Activated T-helper 1 cell treated with Interleukin-2 at 50 U/mL for 16 hours (primary cell): ENCODE data around the gene CRBN.

Experiments used
- DNase-seq: peaks from one replicate; pipeline ENCODE4 v3.0.0-alpha.2; 2020; ENCODE audit warnings: low read depth

The CRBN gene

DNA sequence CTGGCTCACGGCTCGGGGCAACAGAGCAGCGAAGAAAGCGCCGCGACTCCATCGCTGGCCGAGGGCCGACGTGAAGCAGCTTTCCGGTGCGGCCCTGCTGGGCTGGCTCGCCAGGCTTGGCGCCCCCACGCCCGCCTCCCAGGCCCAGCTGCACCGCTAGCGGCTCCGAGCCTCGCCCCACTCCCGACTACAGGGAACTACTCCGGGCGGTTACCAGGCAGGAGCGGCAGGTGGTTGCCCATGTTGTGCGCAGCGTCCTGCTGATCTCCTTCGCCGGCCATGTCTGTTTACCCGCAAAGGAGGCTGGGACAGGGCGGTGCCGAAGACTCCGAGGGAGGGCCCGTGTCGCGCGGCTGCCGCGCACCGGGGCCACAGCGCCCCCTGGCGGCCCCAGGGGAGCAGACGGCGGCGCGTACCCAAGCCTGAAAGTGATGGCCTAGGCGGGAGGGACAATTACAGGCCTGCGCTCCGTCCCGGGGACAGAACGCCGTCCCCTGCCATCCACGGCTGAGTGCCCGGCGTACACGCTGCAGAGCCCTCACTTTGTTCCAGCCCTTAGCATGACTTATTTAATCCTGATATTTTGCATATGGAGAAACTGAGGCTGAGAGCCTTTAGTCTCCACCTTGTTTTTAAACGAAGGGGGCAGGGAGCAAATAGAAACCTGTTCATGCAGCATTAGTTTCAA lies at the start of gene CRBN:
Gene CRBN (minus strand): TSS at position 285 of the 688 bp plus-strand sequence. CDS start 4 bp downstream, at position 281.
- peak; percentile 84 for DNase-seq

DNA sequence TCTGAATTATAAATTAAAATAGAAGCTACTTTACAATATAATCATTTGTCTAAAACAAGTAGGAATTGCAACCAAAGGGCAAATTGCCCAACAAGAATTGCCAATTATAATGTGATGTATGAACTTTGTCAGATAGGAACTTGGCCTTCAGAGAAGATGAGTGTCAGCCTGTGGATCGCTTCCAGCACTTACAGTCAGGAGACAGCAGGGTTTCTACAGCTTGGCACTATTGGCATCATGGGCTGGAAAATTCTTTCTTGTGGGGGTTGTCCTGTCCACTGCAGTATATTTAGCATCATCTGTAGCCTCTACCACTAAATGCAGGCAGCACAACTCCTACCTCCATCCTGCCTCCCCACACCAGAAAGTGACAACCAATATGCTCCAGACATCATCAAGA lies 48.1 kb upstream of the CRBN start:
- no peak for DNase-seq

DNA sequence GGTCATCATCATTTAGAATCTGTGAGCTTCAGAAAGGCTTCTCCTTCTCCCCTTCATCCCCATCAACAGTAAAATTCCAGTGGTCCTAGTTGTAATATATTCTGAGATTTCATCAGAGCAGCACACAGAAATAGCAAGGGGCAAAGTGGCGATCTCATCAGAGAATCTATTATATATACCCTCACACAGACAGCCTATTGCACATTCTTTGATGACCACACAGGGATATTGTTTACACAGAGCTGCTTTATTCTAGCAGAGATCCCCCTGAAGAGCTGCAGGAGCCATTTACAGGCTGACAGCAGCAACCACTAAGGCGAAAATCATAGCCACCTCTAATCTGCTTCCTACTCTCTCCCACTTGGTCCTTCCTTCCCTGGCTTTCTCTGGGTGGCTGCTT lies 42.0 kb upstream of the CRBN start:
- no peak for DNase-seq

DNA sequence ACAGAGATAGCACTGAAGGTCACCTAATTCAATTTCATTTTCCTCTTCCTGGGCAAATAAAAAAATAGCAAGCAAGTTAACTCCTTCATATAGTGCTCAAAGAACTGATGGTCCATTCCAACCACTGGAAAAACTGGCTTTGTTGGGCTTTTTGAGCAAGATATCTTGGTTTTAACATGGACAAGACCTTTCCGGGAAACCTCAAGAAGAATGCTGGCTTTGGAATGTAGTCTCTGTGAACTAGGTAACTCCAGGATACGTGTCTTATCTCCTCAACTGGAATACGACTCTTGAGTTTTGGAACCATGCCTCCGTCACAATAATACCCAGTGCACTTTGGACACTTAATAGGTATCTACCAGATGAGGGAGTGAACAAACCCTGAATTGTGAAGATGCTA lies 36.9 kb upstream of the CRBN start:
- no peak for DNase-seq

DNA sequence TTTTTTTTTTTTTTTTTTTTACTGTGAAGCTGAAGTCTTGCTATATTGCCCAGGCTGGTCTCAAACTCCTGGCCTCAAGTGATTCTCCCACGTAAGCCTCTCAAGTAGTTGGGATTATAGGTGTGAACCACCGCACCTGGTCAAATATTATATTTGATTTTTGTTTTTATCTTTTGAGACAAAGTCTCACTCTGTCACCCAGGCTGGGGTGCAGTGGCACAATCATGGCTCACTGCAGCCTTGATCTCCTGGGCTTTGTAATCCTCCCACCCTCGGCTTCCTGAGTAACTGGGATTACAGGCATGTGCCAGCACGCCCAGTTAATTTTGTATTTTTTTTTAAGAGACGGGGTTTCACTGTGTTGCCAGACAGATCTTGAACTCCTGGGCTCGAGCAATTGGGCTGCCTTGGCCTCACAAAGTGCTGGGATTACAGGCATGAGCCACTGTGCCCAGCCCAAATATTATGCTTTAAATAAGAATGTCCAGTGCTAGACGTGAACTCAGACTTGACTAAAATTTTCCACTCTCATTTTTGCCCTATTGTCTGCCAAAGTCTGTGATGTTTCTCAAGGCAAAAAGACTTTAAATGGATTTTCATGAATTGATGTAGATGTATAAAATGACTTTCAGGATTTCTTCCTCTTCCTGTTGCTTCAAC lies 33.4 kb upstream of the CRBN start:
- no peak for DNase-seq

DNA sequence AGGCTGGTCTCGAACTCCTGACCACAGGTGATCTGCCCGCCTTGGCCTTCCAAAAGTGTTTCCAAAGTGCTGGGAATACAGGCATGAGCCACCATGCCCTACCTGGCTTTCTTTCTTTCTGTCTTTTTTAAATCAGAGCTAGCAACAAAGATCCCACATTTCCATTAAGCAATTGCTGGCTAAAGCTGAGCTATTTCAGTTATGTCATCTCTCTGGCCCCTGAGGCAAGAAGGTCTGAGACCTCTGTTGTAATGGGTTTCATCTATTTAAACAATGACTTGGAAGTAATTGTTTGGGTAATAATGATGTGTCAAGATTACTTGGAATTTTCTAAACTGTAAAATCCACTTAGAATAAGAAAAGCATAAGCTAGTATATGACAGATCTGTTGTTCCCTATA lies 30.2 kb upstream of the CRBN start:
- no peak for DNase-seq

DNA sequence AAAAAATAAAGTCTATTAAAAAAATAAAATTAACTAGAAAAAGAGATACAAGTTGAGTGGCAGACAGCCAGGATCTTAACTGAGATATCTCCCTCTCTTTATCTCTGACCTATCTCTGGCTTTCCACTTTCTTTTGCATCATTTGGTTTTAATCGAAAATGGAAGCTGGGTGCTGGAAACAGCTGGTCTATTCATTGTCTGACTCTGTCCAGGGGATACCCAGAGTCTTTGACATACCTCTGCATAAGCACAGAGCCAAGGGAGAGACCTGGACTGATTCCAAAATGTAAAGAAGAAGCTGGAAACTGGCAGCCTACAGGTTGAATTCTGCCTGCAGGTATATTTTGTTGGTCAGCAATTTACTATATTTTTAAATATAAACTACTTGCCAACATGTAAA lies 29.6 kb upstream of the CRBN start:
- no peak for DNase-seq

DNA sequence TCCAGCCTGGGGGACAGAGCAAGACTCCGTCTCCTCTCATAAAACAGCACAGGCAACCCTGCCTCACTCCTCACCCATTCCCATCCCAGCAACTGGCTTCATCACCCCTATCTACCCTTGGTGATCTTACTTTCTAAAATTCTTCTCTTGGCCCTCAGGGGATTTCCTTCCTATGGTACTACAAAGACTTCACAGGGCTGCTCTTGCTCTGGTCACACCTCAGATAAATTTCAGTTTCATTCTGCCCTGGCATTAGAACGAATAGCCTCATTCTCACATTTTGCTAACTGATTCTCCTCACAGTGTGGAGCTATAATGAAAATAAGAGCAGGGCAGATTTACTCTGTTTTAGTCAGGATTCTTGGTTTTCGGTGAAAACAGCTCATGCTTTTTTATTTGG lies 22.1 kb upstream of the CRBN start:
- DNase-seq = no peak

DNA sequence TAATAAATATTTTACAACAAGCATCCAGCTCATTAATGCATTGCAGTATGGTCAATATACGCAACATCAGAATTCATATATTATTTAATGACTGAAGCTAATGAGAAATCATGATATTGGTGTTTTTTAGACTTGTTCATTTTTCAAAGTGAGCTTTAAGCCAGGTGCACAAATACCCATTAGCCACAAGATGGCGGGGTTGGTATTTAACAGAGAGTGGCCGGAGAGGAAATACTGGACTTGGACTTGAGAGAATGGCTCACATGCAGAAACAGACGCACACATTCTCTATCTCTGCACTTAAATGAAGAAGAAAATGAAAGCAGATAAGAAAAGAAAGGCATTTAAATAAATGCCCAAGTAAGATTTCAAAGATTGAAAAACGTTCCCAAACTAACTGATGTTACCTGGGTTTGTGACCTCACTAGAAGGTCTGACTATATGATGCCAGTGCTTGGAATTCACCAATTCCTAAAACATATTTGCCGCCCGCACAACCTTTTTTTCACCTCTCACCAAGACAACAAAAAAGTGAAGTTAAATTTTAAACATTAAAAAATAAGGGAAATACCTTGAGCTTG lies 21.2 kb upstream of the CRBN start:
- no peak for DNase-seq

DNA sequence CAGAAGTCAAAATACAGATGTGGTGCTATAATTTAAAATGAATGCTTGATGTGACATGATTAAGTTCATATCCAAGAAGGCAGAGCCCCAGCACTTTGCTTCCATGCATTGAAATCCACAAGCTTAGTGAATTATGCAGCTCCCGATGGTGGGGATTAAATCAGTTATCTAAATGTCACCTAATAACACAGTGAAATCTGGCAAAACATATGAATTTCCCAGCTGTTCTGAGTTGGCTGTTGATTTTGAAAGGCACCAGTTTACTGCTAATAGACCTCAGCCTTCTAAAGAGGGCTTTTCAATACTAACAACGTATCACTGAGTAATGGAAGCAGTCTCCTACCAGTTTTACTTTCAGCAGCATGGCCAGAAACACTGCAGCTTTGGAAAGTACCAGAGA lies 19.8 kb upstream of the CRBN start:
- no peak for DNase-seq

DNA sequence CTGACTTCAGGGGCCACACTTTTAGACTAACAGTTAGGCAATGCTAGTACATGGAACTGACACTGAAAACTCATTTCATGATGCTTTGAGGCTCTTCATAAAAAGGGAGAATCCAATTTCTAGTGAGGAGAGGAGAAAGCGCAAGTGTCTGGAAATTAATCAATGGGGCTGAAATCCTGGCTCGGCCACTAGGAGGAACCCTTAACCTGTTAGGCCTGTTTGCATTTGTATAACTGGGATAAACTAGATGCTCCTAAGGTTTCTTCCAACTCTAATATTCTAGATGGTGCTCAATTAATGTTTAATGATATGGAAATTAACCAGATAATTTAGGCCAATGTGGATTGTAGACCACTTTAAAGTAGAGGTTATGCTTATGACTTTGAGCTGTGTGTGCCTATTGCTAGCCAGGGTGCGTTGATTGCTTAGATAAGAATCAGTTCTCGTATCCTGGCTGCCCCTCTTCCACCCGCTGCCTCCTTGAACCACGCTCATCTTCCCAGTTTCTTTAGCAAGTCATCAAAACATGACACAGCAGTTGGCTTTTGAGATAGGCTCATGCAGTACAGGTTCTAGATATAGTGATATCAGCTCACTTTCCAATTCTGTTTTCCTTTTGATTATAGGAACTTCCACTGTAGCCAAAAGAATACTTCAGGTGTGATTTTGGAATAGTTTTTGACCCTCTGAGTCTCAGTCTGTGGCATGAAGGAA lies 16.8 kb upstream of the CRBN start:
- no peak for DNase-seq

DNA sequence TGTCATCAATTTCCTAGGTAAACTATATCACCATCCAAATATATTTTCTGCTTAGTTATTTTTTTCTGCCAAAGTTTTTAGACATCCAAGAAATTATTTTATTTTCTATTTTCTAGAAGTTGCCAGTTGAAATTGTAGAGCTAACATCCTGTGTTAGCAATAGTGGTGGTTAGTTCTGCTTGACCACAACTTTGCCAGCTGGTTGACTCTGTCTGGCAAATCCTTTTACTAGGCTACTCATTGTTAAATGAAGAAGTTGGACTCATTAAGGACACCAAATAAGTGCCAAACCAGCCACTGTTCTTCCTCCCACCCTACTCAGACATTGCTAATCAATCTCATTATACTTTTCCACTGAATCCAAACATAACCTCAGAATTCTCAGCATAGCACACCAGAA lies 15.4 kb upstream of the CRBN start:
- no peak for DNase-seq

DNA sequence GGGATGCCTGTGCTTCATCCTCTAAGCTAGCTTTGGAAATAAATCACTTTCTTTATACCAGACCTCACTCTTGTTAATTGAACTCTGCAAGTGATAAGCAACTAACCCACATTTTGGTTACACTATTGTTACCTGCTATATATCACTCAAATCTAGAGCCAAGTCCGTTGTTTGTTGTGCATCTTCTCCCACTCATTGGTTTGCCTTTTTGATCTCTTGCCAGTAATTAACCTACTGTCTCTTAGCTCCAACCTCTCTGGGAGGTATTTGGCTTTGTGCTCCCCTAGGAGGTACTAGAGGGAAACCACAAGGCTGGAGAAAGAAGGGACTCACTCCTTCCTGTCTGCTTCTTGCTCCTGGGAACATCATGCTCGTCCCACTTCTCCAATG lies 12.8 kb upstream of the CRBN start:
- DNase-seq = no peak

DNA sequence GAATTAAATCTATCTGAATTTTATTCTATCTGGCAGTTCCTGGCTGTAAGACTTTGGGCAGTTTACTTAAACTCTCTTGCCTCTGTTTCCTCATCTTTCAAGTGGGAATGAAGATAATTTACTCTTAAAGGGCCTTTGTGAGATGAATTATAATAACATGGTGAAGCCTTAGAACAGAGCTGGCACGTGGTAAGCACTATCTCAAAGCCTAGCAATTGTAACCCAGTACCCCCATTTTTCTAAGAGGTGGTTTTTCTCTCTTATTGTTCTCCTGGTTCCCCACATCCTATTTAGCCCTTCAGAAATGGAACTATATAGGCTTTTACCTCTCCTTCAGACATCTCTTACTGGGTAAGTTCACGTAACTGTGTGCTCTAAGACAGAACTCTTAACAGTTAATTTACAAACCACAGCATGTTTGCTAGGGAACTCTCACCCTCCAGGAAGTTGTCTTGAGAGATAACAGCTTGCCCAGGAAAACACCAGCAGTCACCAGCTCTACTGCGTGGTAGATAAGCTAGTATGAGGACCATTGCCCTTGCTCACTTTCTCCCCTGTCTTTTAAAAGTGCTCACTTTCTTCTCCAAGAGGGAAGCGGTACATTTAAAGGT lies 12.3 kb upstream of the CRBN start:
- DNase-seq = no peak

DNA sequence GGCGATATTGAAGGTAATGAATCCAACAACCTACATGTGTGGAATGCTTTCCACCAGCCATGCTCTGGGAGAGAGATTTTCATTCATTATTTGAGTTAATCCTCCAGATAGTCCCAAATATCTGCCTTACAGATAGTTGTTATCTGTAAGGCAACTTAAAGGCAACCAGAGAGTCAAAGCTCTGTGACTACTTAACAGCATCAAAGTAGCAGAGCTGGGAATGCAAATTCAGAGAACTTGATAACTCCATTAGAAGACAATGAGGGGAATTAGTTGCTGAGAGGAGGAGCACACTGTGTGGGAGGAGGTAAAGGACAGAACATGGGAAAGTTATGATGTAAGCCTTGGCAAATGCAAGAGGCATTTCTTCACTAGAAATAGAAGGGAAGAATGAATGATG lies 10.5 kb upstream of the CRBN start:
- no peak for DNase-seq

DNA sequence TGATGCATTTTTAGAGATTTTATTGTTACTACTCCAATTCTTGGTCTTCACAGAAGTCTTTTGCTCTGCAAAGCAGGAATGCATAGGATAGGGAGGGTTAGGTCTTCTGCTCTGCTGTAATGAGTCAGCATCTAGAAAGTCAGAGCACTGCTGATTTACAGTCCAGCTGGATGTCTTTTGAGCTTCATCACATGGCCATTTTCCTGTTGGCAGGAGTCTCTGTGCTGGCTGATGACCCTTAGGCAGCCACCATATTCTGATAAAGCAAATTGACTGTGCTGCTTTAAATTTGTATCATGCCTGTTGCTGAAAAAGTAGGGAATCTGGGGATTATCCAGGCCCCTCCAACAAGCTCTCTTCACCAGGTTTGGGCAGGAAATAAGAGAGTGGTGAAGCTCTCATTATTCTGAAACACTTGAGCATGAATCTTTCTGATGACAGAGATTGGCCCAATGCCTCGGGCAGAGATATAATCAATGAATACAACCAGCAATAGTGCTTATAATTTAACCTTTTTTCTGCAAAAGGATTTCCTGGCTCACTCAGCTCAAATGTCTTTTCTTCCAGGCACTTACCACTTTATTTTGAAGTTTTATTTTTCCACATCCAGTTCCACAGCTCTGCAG lies 9.7 kb upstream of the CRBN start:
- DNase-seq = no peak

DNA sequence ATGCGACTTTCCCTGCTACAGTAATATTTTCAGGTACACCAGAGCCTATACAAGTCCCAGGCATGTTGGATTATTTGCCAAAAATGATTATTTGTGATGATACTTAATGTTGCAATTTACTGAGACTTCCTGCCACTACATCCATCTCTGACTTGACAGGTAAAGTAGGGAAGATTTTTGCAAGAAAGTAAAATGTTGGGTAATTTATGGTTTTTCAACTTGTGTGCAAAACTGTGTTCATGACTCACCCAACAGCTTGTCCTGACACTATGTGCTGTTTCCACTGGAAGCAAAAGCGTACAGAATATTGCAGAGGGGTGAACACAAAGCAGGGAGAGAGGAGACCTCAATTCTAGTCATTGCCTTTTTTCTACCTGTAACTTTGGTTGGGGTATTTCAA lies 5.4 kb upstream of the CRBN start:
- no peak for DNase-seq

DNA sequence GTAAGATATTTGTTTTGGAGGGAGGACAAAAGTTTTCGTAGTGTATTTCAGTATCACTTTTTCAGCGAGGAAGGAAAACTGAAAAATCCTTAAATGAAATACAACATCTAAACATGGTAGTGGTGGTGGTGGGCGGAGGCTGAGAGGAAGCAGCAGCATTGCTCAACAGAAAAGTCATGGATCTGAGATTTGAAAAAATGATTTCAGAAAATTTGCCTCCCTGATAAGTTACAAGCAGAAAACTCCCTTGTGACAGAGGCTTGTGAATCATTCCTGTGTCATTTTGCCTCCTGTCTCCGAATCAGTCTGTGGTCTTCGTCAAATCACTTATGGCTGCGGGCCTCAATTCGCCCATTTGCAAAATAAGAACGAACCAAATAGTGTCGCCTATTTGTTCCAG lies 965 bp upstream of the CRBN start:
- no peak for DNase-seq

DNA sequence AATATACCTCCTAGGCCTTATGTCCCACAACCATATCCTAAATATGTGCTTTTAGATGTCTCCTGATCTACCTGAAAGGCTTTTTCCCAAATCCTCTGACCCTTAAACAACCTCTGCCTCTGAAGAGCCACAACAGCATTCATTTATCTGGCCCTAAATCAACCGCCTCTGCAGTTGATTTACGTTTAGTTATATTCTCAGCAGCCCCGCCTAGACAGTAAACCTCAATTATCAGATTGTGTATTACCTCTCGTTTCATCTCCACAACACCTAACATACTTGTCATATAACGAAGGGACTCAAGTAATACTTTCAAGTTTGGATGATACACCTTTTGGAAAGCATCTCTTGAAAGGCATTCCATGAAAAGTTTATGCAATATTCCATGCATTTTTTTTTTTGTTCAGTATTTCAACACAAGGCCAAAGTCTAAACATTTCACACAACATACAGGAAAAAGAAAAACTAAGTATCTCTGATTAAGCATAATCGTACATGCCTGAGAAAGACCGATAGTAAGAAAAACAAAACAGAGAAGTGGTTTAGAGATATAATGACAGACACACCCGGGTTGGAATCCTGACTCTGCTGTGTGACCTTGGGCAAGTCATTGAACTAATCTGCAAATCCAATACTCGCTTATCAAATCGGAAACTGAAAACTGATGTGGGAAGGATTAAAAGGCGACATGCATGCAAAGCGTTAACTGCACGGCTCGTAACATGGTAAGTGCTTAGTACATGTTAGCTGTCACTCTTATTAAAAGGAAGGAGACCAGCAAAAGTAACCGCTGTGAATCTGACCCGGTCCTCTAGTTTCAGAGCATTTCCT lies 778 bp downstream of the CRBN start:
- DNase-seq = no peak

DNA sequence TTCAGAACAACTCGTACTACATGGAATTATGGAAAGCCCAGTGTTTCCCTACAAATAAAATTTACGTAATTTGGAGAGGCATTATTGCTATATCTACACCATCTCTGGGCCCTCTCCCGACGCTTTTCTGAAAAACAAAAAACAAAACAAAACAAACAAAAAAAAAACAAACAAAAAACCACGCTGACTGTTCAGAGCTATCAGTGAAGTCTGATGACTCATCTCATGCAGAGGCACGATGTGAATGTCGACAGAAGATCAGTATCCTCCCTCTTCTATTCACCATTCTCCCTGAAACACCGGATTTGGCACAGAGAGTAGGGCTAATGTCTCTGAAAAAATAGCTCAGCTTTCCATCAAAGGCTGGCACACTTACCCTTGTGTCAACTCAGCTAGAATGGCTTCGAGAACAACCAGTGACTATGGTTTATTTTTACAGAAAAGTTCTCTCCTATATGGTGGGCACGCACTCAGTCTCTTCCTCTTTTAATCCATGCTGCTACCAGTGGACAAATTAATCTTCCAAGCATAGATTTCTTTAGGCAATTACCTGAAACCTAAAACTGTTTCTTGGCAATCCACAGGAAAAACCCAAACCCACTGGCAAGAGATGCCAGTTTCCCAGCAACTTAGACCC lies 1.5 kb downstream of the CRBN start:
- no peak for DNase-seq

DNA sequence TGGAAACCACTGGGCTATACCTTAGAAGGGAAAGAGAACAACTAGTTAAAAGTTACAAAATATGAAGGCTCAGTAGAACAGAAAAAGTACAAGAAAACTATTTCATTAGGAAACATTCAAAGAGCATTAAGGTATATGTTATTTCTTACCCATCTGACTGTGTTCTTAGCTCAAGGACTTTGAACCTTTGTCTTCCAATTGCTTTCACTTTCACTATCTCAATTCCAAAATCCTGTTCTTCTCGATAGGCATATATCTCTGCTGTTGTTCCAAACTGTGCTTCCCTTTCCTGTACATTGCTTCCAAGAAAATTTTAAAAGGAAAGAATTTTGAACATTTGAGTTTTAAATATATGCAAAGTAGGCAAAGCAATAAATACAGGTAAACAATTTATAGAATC lies 6.9 kb downstream of the CRBN start:
- DNase-seq = no peak
